Stimulated activated CD8-positive, alpha-beta memory T cell treated with anti-CD3 and anti-CD28 coated beads, Interleukin-2, amount 100 ng/mL, for 48 hours (primary cell): ENCODE measurements around the gene HOXB8.

Experiments
- DNase-seq, 2 donors: peaks; one replicate each; pipeline ENCODE4 v3.0.0-alpha.2; 2020; ENCODE audit warnings: low read depth in 2 of 2

The HOXB8 gene

GRCh38 chr17:48567646-48568354 lies 47.3 kb downstream of the HOXB8 start:
- no peak for DNase-seq

GRCh38 chr17:48567209-48567608 lies 47.9 kb downstream of the HOXB8 start:
- no peak for DNase-seq

GRCh38 chr17:48566717-48567116 lies 48.4 kb downstream of the HOXB8 start:
- no peak for DNase-seq

GRCh38 chr17:48565925-48566710 lies 49.0 kb downstream of the HOXB8 start:
- DNase-seq = no peak

- DNase-seq = no peak
These were observed 50.0 kb downstream of the HOXB8 start for GRCh38 chr17:48565022-48565554.

- DNase-seq = no peak
These were observed 50.7 kb downstream of the HOXB8 start for GRCh38 chr17:48564188-48565021.

GRCh38 chr17:48563867-48564187 lies 51.3 kb downstream of the HOXB8 start:
- no peak for DNase-seq

GRCh38 chr17:48563385-48563838 lies 51.7 kb downstream of the HOXB8 start:
- no peak for DNase-seq

- DNase-seq = no peak
These were observed 52.2 kb downstream of the HOXB8 start for GRCh38 chr17:48562934-48563333.
